GM12892 (cell line): ENCODE measurements around the gene PRSS12.

Source experiments
- DNase-seq: peaks from one replicate; pipeline ENCODE4 v3.0.0; 2011; ENCODE audit not compliant: insufficient read length
- FAIRE-seq: peaks from 2 replicates; lab custom pipeline; 2011; peaks lifted over from hg19 to GRCh38; lab: Jason Lieb, UNC
- POLR2A ChIP-seq: IDR thresholded peaks from 2 replicates; pipeline ENCODE4 v1.6.1; 2011; ENCODE audit warnings: low read depth, low read length, control low read depth
- POLR2AphosphoS5 ChIP-seq: IDR thresholded peaks from 2 replicates; pipeline ENCODE4 v1.6.1; 2011; ENCODE audit warnings: low read depth, low read length, control low read depth
- TAF1 ChIP-seq: IDR thresholded peaks from 2 replicates; pipeline ENCODE4 v1.6.1; 2011; ENCODE audit warnings: low read depth, mild to moderate bottlenecking, control low read depth, low read length, borderline replicate concordance

Gene PRSS12

DNA sequence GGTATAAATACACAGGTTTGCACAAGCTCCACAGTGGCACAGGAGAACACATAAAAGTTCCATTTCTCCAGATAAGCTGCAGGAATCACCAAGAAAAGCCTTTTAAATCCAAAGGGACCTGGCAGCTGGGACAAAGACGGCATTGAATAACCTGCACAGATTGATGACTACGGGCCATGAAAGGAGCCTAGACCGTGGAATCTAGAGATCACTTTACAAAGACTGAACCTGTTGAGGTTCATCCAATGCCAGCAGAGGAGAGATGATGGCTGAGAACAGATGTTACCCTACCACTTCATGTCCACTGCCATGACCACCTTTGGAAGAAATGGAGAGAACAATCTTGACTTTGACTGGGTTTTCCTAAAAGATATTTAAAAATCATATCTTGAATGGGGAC lies 88.7 kb downstream of the PRSS12 start:
- no peak for FAIRE-seq
- no peak for DNase-seq
- TF ChIP-seq TAF1 (no peak), POLR2AphosphoS5 (no peak), POLR2A (no peak)

DNA sequence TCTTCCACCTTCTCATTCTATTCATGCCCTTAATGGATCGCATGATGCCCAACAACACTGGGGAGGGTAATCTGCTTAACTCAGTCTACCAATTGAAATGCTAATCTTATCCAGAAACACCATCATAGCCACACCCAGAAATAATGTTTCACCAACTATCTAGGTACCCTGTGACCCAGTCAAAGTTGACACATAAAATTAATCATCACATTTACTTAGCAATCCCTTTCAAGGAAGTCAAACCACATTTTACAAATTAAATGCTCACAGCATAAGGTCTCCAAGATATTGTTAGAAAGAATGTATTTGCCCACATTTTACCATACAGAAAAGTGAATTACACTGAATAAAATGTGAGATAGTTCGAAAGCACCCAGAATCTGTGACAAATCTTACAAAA lies 92.5 kb downstream of the PRSS12 start:
- FAIRE-seq (no peak), DNase-seq (no peak)
- TF ChIP-seq POLR2A (no peak), POLR2AphosphoS5 (no peak), TAF1 (no peak)

DNA sequence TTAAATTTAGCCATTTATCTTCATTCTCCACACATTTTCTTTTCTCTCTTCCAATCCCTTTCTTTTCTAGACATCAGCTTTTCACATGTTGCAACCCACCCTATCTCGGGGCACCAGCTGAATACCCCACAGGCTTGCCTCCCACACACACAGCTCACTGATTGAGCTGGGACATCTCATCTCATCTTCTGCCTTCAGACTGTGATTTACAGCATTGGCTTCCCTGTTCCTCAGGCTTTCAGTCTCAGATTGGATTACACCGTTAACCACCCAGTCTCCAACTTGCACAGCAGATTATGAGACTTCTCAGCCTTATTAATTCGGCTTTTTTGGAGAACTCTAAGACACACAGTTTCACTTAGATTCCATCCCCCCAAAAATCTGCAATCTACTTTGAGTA lies 93.7 kb downstream of the PRSS12 start:
- no peak for DNase-seq
- FAIRE-seq, result no peak
- TF ChIP-seq POLR2AphosphoS5 (no peak), POLR2A (no peak), TAF1 (no peak)

DNA sequence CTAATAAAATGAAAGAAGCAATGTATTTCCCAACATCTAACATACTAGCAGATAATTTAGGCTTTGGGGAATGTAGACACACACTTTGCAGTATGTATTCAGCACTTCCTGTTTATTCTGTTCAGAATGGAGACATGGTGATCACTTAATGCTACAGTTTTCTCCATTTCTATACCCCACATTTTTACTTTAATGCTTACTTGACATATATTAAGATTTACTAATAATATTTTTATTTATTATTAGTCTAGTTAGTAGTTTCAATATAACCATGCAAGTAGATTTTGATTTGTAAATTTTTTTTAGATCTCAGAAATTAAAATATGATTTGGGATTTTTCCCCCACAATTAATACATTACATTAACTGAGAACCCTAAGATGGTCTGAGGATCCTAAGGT lies 98.4 kb downstream of the PRSS12 start:
- DNase-seq, result no peak
- TF ChIP-seq TAF1 (no peak), POLR2AphosphoS5 (no peak), POLR2A (no peak)
- no peak for FAIRE-seq

DNA sequence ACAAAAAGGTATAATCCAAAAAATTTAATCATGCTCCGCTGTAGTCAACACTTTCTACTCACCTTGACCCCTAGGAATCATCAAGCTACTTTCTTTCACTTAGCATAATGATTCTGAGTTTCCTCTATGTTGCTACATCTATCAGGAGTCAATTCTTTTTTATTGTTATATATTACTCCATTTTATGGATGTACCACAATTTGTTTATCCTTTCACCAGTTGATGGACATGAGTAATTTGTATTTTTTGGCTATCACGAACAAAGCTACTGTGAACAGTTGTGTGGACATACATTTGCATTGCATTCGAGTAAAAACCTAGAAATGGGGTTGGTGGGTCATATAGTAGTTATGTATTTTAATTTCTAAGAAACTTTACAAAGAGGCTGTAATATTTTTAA lies 102.9 kb downstream of the PRSS12 start:
- FAIRE-seq (no peak), DNase-seq (no peak)
- no peak for TF ChIP-seq POLR2A
- no peak for TF ChIP-seq POLR2AphosphoS5
- no peak for TF ChIP-seq TAF1

DNA sequence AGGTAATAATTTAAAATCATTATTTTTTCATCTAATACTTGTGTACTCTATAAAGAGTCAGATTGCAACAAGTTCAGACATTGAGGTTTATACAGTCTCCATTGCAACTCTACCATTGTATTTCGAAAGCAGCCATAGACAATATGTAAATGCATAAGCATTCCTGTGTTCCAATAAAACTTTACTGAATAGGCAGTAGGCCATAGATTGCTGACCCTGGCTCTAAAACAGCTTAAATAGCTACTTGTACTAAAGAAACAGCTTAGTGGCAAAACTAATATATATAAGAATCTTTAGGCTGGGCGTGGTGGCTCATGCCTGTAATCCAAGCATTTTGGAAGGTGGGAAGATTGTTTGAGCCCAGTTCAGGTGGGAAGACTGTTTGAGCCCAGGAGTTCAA lies 115.3 kb downstream of the PRSS12 start:
- DNase-seq (no peak), FAIRE-seq (no peak)
- no peak for TF ChIP-seq POLR2A
- no peak for TF ChIP-seq POLR2AphosphoS5
- no peak for TF ChIP-seq TAF1

DNA sequence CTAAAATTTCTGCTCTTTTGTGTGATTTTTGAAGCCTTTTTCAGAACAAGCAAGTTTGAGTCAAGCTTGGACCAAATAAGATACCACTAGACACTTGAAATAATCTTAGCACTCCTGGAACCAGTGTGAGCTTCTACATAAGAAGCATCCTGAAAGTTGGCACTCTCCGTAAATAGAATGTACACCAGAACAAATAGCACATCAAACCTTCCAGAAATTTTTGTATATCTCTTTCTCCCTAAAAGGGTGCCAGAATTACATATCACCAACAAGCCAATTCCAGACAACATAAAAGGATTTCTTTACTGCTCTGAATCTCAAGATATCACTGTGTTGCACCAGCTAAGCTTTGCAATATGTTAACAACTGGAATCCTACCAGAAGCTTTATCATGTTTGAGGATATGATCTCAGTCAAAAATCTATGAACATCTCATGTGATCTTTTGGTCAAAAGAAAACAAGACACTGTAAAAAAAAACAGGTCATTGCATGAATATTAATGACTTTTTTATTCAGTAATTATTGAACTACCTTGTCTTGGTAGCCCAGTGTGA lies 117.2 kb downstream of the PRSS12 start:
- DNase-seq (no peak), FAIRE-seq (no peak)
- TF ChIP-seq POLR2AphosphoS5 (no peak), TAF1 (no peak), POLR2A (no peak)
